ENCODE results near the gene HCN4. TPM values are rescaled to one million over a fixed set of nuclear protein-coding genes. Genes with fewer than 3 reads are reported as not detected.

HCN4 gene
- total and polyA plus RNA-seq, 2 donors (not counting 3 experiments of a cell fraction or from before 2014, with no cell fraction given) = 0.01 TPM; not detected in 1

- Histone ChIP-seq H3K9me3 (replicated peaks; ENCODE audit: control insufficient read depth, insufficient read depth, low read length) (no peaks in the 10 kb centered on the region), H3K4me3 (replicated peaks in 1 of 3; ENCODE audit: insufficient read depth in 1 of 3, low read depth in 1 of 3, low read length in 3 of 3) (no peak overlapping the region), H4K20me1 (replicated peaks; ENCODE audit: control insufficient read depth, extremely low read depth, insufficient read depth, low read length) (no peaks in the 10 kb centered on the region), H3K27me3 (ENCODE audit: control insufficient read depth in 2 of 2, insufficient read depth in 2 of 2, low read length in 2 of 2) (no peaks in the 10 kb centered on the region), H3K4me1 (ENCODE audit: control insufficient read depth, extremely low read depth, insufficient read depth, low read length) (no peaks in the 10 kb centered on the region), H3K4me2 (ENCODE audit: insufficient read depth, low read length) (no peak overlapping the region), H3K27ac (ENCODE audit: insufficient read depth, low read depth, low read length) (no peak overlapping the region), H3K9ac (replicated peaks; ENCODE audit: extremely low read depth, insufficient read depth, low read length) (no peak overlapping the region), H3K36me3 (ENCODE audit: control insufficient read depth in 2 of 2, extremely low read depth in 1 of 2, insufficient read depth in 2 of 2, low read length in 2 of 2) (no peaks in the 10 kb centered on the region), H3K79me2 (ENCODE audit: control insufficient read depth, insufficient read depth, low read length) (no peaks in the 10 kb centered on the region), H3K9me1 (replicated peaks; ENCODE audit: control insufficient read depth, extremely low read depth, insufficient read depth, low read length) (no peaks in the 10 kb centered on the region), H2AFZ (ENCODE audit: low read depth, low read length) (no peak overlapping the region)
- CTCF ChIA-PET = no interaction called here
- BruUV-seq (replicated peaks) = no TSS peak
- dilution Hi-C loops (cut with MboI; ENCODE audit: extremely low pct_ligation_motif_present, low sequenced_read_pairs) = no loop called here
- POLR2A ChIA-PET = no interaction called here
- DNase-seq (ENCODE audit: low read depth, low spot score) (no peak), FAIRE-seq (no peak)
- intact Hi-C loops (cut with micrococcal nuclease) = no loop called here
- no peak for TF ChIP-seq CTCF (IDR thresholded peaks at IDR 0.05; ENCODE audit: extremely low read depth in 1 of 2, insufficient read depth in 1 of 2, low read depth in 1 of 2, low read length in 2 of 2)
- no peak for TF ChIP-seq POLR2AphosphoS5 (IDR thresholded peaks at IDR 0.05; ENCODE audit: insufficient read depth, low read depth, low read length)
- no peak for TF ChIP-seq MYC (IDR thresholded peaks at IDR 0.05; ENCODE audit: low read depth, low read length)
- no peak for TF ChIP-seq JUN (IDR thresholded peaks at IDR 0.05; ENCODE audit: borderline replicate concordance, insufficient read depth, insufficient read length, low read depth)
- TF ChIP-seq EZH2 (IDR thresholded peaks at IDR 0.05; ENCODE audit: borderline replicate concordance, low read depth, low read length, severe bottlenecking) = no peak
- no peak for TF ChIP-seq GATA2 (IDR thresholded peaks at IDR 0.05; ENCODE audit: insufficient read depth, insufficient read length, low read depth, low read length)
- TF ChIP-seq POLR2A (IDR thresholded peaks at IDR 0.05; ENCODE audit: low read depth, low read length) = no peak
- no peak for TF ChIP-seq FOS (IDR thresholded peaks at IDR 0.05; ENCODE audit: borderline replicate concordance, insufficient read depth, low read length)
- no peak for TF ChIP-seq MAX (IDR thresholded peaks at IDR 0.05; ENCODE audit: insufficient read depth, insufficient read length)
These were observed 18.2 kb upstream of the HCN4 start for GRCh38 chr15:73386886-73387506.

All from endothelial cell of umbilical vein (primary cell).